IgD-negative memory B cell (primary cell): ENCODE results near the gene OTC. TPM values are rescaled to one million over a fixed set of nuclear protein-coding genes. Genes with fewer than 3 reads are reported as not detected.
A peak's percentile ranks its signal among the peaks of the same experiment; 100 is the strongest.

Source experiments
- H3K27ac Mint-ChIP-seq, 3 donors: one replicate each; pipeline ENCODE4 v1.8.0; 2020 to 2022; ENCODE audit warnings: mild to moderate bottlenecking in 3 of 3, mixed read lengths in 3 of 3, moderate library complexity in 1 of 3
- H3K27me3 Mint-ChIP-seq: one replicate; pipeline ENCODE4 v1.8.0; 2021; ENCODE audit warnings: mixed read lengths
- H3K36me3 Mint-ChIP-seq: one replicate; pipeline ENCODE4 v1.8.0; 2020; ENCODE audit warnings: mild to moderate bottlenecking, mixed read lengths
- H3K4me1 Mint-ChIP-seq, 3 donors: one replicate each; pipeline ENCODE4 v1.8.0; 2020 to 2022; ENCODE audit warnings: mixed read lengths in 3 of 3, mild to moderate bottlenecking in 1 of 3
- H3K4me3 Mint-ChIP-seq, 4 donors: one replicate each; pipeline ENCODE4 v1.8.0; 2020 to 2022; ENCODE audit warnings: mild to moderate bottlenecking in 4 of 4, mixed read lengths in 4 of 4, moderate library complexity in 3 of 4
- H3K9me3 Mint-ChIP-seq, 3 donors: one replicate each; pipeline ENCODE4 v1.8.0; 2020 to 2021; ENCODE audit warnings: mixed read lengths in 3 of 3, mild to moderate bottlenecking in 1 of 3
- polyA plus RNA-seq: library from polyadenylated mRNA; unstranded; fragments of 300-500 nt; fragmentation: Illumina TruSeq; gene quantifications from one replicate; pipeline ENCODE4 v1.2.3, GENCODE V29; 2021

Gene OTC
- polyA plus RNA-seq, 1 donor from 2014 or later, result not detected

- Mint-ChIP-seq H3K27ac (no peak overlapping the region), H3K36me3 (no peaks in the 10 kb centered on the region), H3K9me3 (no peaks in the 10 kb centered on the region), H3K4me3 (no peak overlapping the region), H3K4me1 (no peaks in the 10 kb centered on the region), H3K27me3 (peaks cover 2% of the 10 kb centered on the region)
These were observed 26.7 kb downstream of the OTC start for GRCh38 chrX:38379088-38379487.

GRCh38 chrX:38382663-38383062, 30.3 kb downstream of the OTC start:
- no peak overlapping the region for H3K4me3 Mint-ChIP-seq
- H3K36me3 Mint-ChIP-seq, result no peaks in the 10 kb centered on the region
- H3K9me3 Mint-ChIP-seq, result no peaks in the 10 kb centered on the region
- no peak overlapping the region for H3K27ac Mint-ChIP-seq
- no peaks in the 10 kb centered on the region for H3K4me1 Mint-ChIP-seq
- H3K27me3 Mint-ChIP-seq, result peaks cover 2% of the 10 kb centered on the region

- Mint-ChIP-seq H3K27me3 (peaks cover 5% of the 10 kb centered on the region), H3K27ac (no peak overlapping the region), H3K4me3 (no peak overlapping the region), H3K9me3 (no peaks in the 10 kb centered on the region), H3K36me3 (no peaks in the 10 kb centered on the region), H3K4me1 (no peaks in the 10 kb centered on the region)
These were observed 48.0 kb downstream of the OTC start for GRCh38 chrX:38400389-38400910.

GRCh38 chrX:38402118-38402517, 49.7 kb downstream of the OTC start:
- H3K36me3 Mint-ChIP-seq, result no peaks in the 10 kb centered on the region
- no peaks in the 10 kb centered on the region for H3K9me3 Mint-ChIP-seq
- H3K4me3 Mint-ChIP-seq, result no peak overlapping the region
- no peak overlapping the region for H3K27ac Mint-ChIP-seq
- H3K4me1 Mint-ChIP-seq, result peaks cover 0 to 2% (median 0%) of the 10 kb centered on the region in 3 donors
- H3K27me3 Mint-ChIP-seq, result peaks cover 5% of the 10 kb centered on the region

GRCh38 chrX:38403834-38404233, 51.4 kb downstream of the OTC start:
- Mint-ChIP-seq H3K27ac (no peak overlapping the region), H3K27me3 (peaks cover 8% of the 10 kb centered on the region), H3K36me3 (no peaks in the 10 kb centered on the region), H3K9me3 (no peaks in the 10 kb centered on the region), H3K4me3 (no peak overlapping the region), H3K4me1 (peaks cover 0 to 2% (median 0%) of the 10 kb centered on the region in 3 donors)

GRCh38 chrX:38407126-38407525, 54.7 kb downstream of the OTC start:
- Mint-ChIP-seq H3K27me3 (peaks cover 5% of the 10 kb centered on the region), H3K27ac (no peak overlapping the region), H3K36me3 (no peaks in the 10 kb centered on the region), H3K4me3 (no peak overlapping the region), H3K9me3 (no peaks in the 10 kb centered on the region), H3K4me1 (peaks cover 0 to 2% (median 0%) of the 10 kb centered on the region in 3 donors)

- no peak overlapping the region for H3K27ac Mint-ChIP-seq
- peaks cover 3% of the 10 kb centered on the region for H3K27me3 Mint-ChIP-seq
- no peaks in the 10 kb centered on the region for H3K9me3 Mint-ChIP-seq
These were observed 56.9 kb downstream of the OTC start for GRCh38 chrX:38409289-38409688.

GRCh38 chrX:38426785-38427184, 74.4 kb downstream of the OTC start:
- H3K4me1 Mint-ChIP-seq, result no peaks in the 10 kb centered on the region
- peaks cover 9% of the 10 kb centered on the region for H3K27me3 Mint-ChIP-seq
- no peaks in the 10 kb centered on the region for H3K36me3 Mint-ChIP-seq
- no peaks in the 10 kb centered on the region for H3K9me3 Mint-ChIP-seq
- no peak overlapping the region for H3K27ac Mint-ChIP-seq
- H3K4me3 Mint-ChIP-seq, result no peak overlapping the region

More at GRCh38 chrX:38409289-38409688, 56.9 kb downstream of the OTC start:
- H3K4me1 Mint-ChIP-seq, result peaks cover 0 to 2% (median 0%) of the 10 kb centered on the region in 3 donors
- H3K4me3 Mint-ChIP-seq, result no peak overlapping the region
- no peaks in the 10 kb centered on the region for H3K36me3 Mint-ChIP-seq

- H3K36me3 Mint-ChIP-seq, result no peaks in the 10 kb centered on the region
- H3K9me3 Mint-ChIP-seq, result no peaks in the 10 kb centered on the region
- peaks cover 16% of the 10 kb centered on the region for H3K27me3 Mint-ChIP-seq
These were observed 79.1 kb downstream of the OTC start for GRCh38 chrX:38431525-38431924.

GRCh38 chrX:38435130-38435529, 82.7 kb downstream of the OTC start:
- no peaks in the 10 kb centered on the region for H3K36me3 Mint-ChIP-seq
- H3K4me3 Mint-ChIP-seq, result no peak overlapping the region
- no peak overlapping the region for H3K27ac Mint-ChIP-seq
- no peaks in the 10 kb centered on the region for H3K9me3 Mint-ChIP-seq
- H3K4me1 Mint-ChIP-seq, result no peaks in the 10 kb centered on the region
- peaks cover 18% of the 10 kb centered on the region for H3K27me3 Mint-ChIP-seq

More at GRCh38 chrX:38431525-38431924, 79.1 kb downstream of the OTC start:
- no peak overlapping the region for H3K27ac Mint-ChIP-seq
- H3K4me3 Mint-ChIP-seq, result no peak overlapping the region
- H3K4me1 Mint-ChIP-seq, result no peaks in the 10 kb centered on the region

GRCh38 chrX:38437093-38437492, 84.7 kb downstream of the OTC start:
- Mint-ChIP-seq H3K9me3 (no peaks in the 10 kb centered on the region), H3K36me3 (no peaks in the 10 kb centered on the region), H3K27ac (no peak overlapping the region), H3K4me1 (no peaks in the 10 kb centered on the region), H3K27me3 (peaks cover 11% of the 10 kb centered on the region), H3K4me3 (no peak overlapping the region)

GRCh38 chrX:38438321-38438720, 85.9 kb downstream of the OTC start:
- Mint-ChIP-seq H3K36me3 (no peaks in the 10 kb centered on the region), H3K9me3 (no peaks in the 10 kb centered on the region), H3K27me3 (peaks cover 8% of the 10 kb centered on the region), H3K4me3 (no peak overlapping the region), H3K27ac (no peak overlapping the region), H3K4me1 (no peaks in the 10 kb centered on the region)

GRCh38 chrX:38452603-38453002, 100.2 kb downstream of the OTC start:
- H3K36me3 Mint-ChIP-seq, result peaks cover 2% of the 10 kb centered on the region
- no peaks in the 10 kb centered on the region for H3K9me3 Mint-ChIP-seq
- peaks cover 5% of the 10 kb centered on the region for H3K27me3 Mint-ChIP-seq
- no peak overlapping the region for H3K4me3 Mint-ChIP-seq
- H3K4me1 Mint-ChIP-seq, result no peaks in the 10 kb centered on the region
- no peak overlapping the region for H3K27ac Mint-ChIP-seq

- Mint-ChIP-seq H3K9me3 (peaks cover 0 to 6% (median 0%) of the 10 kb centered on the region in 3 donors), H3K27me3 (peaks cover 7% of the 10 kb centered on the region), H3K36me3 (peaks cover 2% of the 10 kb centered on the region), H3K4me3 (no peak overlapping the region), H3K4me1 (no peaks in the 10 kb centered on the region), H3K27ac (no peak overlapping the region)
These were observed 105.7 kb downstream of the OTC start for GRCh38 chrX:38458071-38458470.

- Mint-ChIP-seq H3K27me3 (peaks cover 12% of the 10 kb centered on the region), H3K9me3 (peaks cover 0 to 6% (median 0%) of the 10 kb centered on the region in 3 donors), H3K4me3 (no peak overlapping the region), H3K4me1 (no peaks in the 10 kb centered on the region), H3K27ac (no peak overlapping the region), H3K36me3 (peaks cover 2% of the 10 kb centered on the region)
These were observed 109.9 kb downstream of the OTC start for GRCh38 chrX:38462257-38462656.

GRCh38 chrX:38465686-38466085, 113.3 kb downstream of the OTC start:
- Mint-ChIP-seq H3K36me3 (peaks cover 2% of the 10 kb centered on the region), H3K9me3 (peaks cover 0 to 6% (median 2%) of the 10 kb centered on the region in 3 donors), H3K27me3 (peaks cover 9% of the 10 kb centered on the region), H3K27ac (no peak overlapping the region), H3K4me3 (peak overlapping the region in 1 of 4 donors; percentile 15), H3K4me1 (no peaks in the 10 kb centered on the region)
